H1 (cell line): ENCODE measurements around the gene AVPR2. TPM values are rescaled to one million over a fixed set of nuclear protein-coding genes. Genes with fewer than 3 reads are reported as not detected.

ENCODE experiments used
- CTCF ChIA-PET: fragments of 300-600 bp; sonication (Branson Sonifier 250); formaldehyde crosslinking; loops from one replicate; lab custom pipeline; 2021; ENCODE audit not compliant: partially characterized antibody; lab: Charles Lee
- POLR2A ChIA-PET: fragments of 300-600 bp; sonication (Branson Sonifier 250); formaldehyde crosslinking; loops from one replicate; lab custom pipeline; 2021; ENCODE audit warnings: inconsistent platforms; ENCODE audit not compliant: partially characterized antibody; lab: Charles Lee
- DNase-seq, 2 experiments: peaks; one replicate each; pipeline versions ENCODE4 v3.0.0 to v3.0.0-alpha.2; 2010 to 2022; ENCODE audit warnings: low spot score in 2 of 2, low read depth in 1 of 2, mixed read lengths in 1 of 2
- FAIRE-seq: peaks from 2 replicates; lab custom pipeline; 2011; peaks lifted over from hg19 to GRCh38; lab: Jason Lieb, UNC
- H2AFZ ChIP-seq: 2 replicates; pipeline ENCODE4 v1.8.1; 2012; ENCODE audit warnings: low read length, inconsistent platforms
- H2AK5ac ChIP-seq: 2 replicates; pipeline ENCODE4 v1.6.1; 2013; ENCODE audit warnings: low read depth, low read length
- H2BK120ac ChIP-seq: replicated peaks from 2 replicates; pipeline ENCODE3; 2013; ENCODE audit warnings: low read depth, low read length, inconsistent platforms
- H2BK12ac ChIP-seq: 2 replicates; pipeline ENCODE4 v1.6.1; 2013; ENCODE audit warnings: low read depth, low read length
- H2BK15ac ChIP-seq: 2 replicates; pipeline ENCODE4 v1.6.1; 2013; ENCODE audit warnings: low read length
- H2BK20ac ChIP-seq: 2 replicates; pipeline ENCODE4 v1.6.1; 2013; ENCODE audit warnings: low read length
- H2BK5ac ChIP-seq: 2 replicates; pipeline ENCODE4 v1.6.1; 2013; ENCODE audit warnings: low read depth, low read length
- H3K14ac ChIP-seq: 2 replicates; pipeline ENCODE4 v1.6.1; 2013; ENCODE audit warnings: inconsistent platforms; ENCODE audit not compliant: insufficient read length
- H3K18ac ChIP-seq: 2 replicates; pipeline ENCODE4 v1.6.1; 2013; ENCODE audit warnings: low read length; ENCODE audit errors: extremely low read depth
- H3K23ac ChIP-seq: 2 replicates; pipeline ENCODE4 v1.6.1; 2013; ENCODE audit warnings: inconsistent platforms; ENCODE audit not compliant: insufficient read length
- H3K23me2 ChIP-seq: 2 replicates; pipeline ENCODE4 v1.6.1; 2013; ENCODE audit warnings: low read depth, low read length
- H3K27ac ChIP-seq: 2 replicates; pipeline ENCODE4 v1.6.1; 2011; ENCODE audit warnings: low read depth, low read length, inconsistent platforms
- H3K27me3 ChIP-seq, 4 experiments: replicated peaks in 1 of 4; 1 replicate in 1 of 4; 2 replicates in 3 of 4; pipeline versions ENCODE4 v1.6.1 to v1.8.1; 2011 to 2013; ENCODE audit warnings: low read length in 3 of 4, mild to moderate bottlenecking in 3 of 4, inconsistent platforms in 2 of 4, mixed read lengths in 2 of 4, moderate library complexity in 1 of 4; ENCODE audit not compliant: control insufficient read depth in 3 of 4, insufficient read depth in 3 of 4; ENCODE audit errors: extremely low read depth in 1 of 4
- H3K36me3 ChIP-seq, 4 experiments: 2 replicates each; pipeline versions ENCODE4 v1.6.1 to v1.8.1; 2011 to 2013; ENCODE audit warnings: mild to moderate bottlenecking in 4 of 4, low read length in 3 of 4, moderate library complexity in 2 of 4, control low read depth in 1 of 4, inconsistent platforms in 1 of 4; ENCODE audit not compliant: insufficient read depth in 4 of 4, control insufficient read depth in 2 of 4
- H3K4ac ChIP-seq: replicated peaks from 2 replicates; pipeline ENCODE3; 2013; ENCODE audit warnings: low read length, low read depth, mixed read lengths, inconsistent platforms; ENCODE audit not compliant: insufficient read length
- H3K4me1 ChIP-seq, 4 experiments: replicated peaks in 1 of 4; 1 replicate in 1 of 4; 2 replicates in 3 of 4; pipeline versions ENCODE4 v1.6.1 to v1.8.1; 2011 to 2013; ENCODE audit warnings: low read length in 3 of 4, inconsistent platforms in 2 of 4, mixed read lengths in 1 of 4; ENCODE audit not compliant: insufficient read depth in 4 of 4, control insufficient read depth in 3 of 4
- H3K4me2 ChIP-seq, 2 experiments: 2 replicates each; pipeline versions ENCODE4 v1.6.1 to v1.8.1; 2011 to 2013; ENCODE audit warnings: low read depth in 2 of 2, low read length in 2 of 2, control low read depth in 1 of 2, inconsistent platforms in 1 of 2, mild to moderate bottlenecking in 1 of 2; ENCODE audit not compliant: insufficient read depth in 1 of 2
- H3K4me3 ChIP-seq, 4 experiments: fragments of 200-600, 300-600 bp in 1 of 4; sonication (generic), shearing (Covaris generic), sonication (Bioruptor Twin) in 1 of 4; 2 replicates each; pipeline versions ENCODE4 v1.5.1 to v1.8.1; 2011 to 2016; ENCODE audit warnings: low read length in 4 of 4, low read depth in 3 of 4, control low read depth in 2 of 4, inconsistent platforms in 2 of 4, mild to moderate bottlenecking in 2 of 4, mixed read lengths in 1 of 4, moderate library complexity in 1 of 4; ENCODE audit not compliant: insufficient read depth in 2 of 4; ENCODE audit errors: extremely low read depth in 1 of 4
- H3K56ac ChIP-seq: replicated peaks from 2 replicates; pipeline ENCODE3; 2013; ENCODE audit warnings: low read depth, mild to moderate bottlenecking, mixed read lengths, low read length, inconsistent platforms; ENCODE audit not compliant: insufficient read length
- H3K79me1 ChIP-seq: 2 replicates; pipeline ENCODE4 v1.6.1; 2013; ENCODE audit warnings: low read depth, low read length, control low read depth
- H3K79me2 ChIP-seq, 2 experiments: 2 replicates each; pipeline versions ENCODE4 v1.6.1 to v1.8.1; 2012 to 2013; ENCODE audit warnings: low read length in 2 of 2, mild to moderate bottlenecking in 2 of 2, inconsistent platforms in 1 of 2; ENCODE audit not compliant: insufficient read depth in 2 of 2, control insufficient read depth in 1 of 2
- H3K9ac ChIP-seq, 4 experiments: replicated peaks in 1 of 4; 1 replicate in 1 of 4; 2 replicates in 3 of 4; pipeline versions ENCODE4 v1.6.1 to v1.8.1; 2011 to 2013; ENCODE audit warnings: low read depth in 3 of 4, low read length in 3 of 4, control low read depth in 2 of 4, mild to moderate bottlenecking in 2 of 4, moderate library complexity in 2 of 4, inconsistent platforms in 1 of 4; ENCODE audit errors: extremely low read depth in 1 of 4
- H3K9me3 ChIP-seq, 2 experiments: 2 replicates each; pipeline versions ENCODE4 v1.6.1 to v1.8.1; 2012 to 2013; ENCODE audit warnings: mild to moderate bottlenecking in 2 of 2, moderate library complexity in 2 of 2, control low read depth in 1 of 2, inconsistent platforms in 1 of 2, low read depth in 1 of 2, low read length in 1 of 2, mixed read lengths in 1 of 2; ENCODE audit not compliant: insufficient read depth in 2 of 2
- H4K20me1 ChIP-seq, 2 experiments: replicated peaks in 1 of 2; 2 replicates each; pipeline versions ENCODE3 to v1.8.1; 2011 to 2013; ENCODE audit warnings: inconsistent platforms in 2 of 2, low read length in 2 of 2, mild to moderate bottlenecking in 1 of 2; ENCODE audit not compliant: insufficient read depth in 2 of 2, control insufficient read depth in 1 of 2
- H4K5ac ChIP-seq: 2 replicates; pipeline ENCODE4 v1.6.1; 2013; ENCODE audit warnings: low read length, low read depth, mixed read lengths, inconsistent platforms; ENCODE audit not compliant: insufficient read length
- H4K8ac ChIP-seq: 2 replicates; pipeline ENCODE4 v1.8.0; 2013; ENCODE audit warnings: mild to moderate bottlenecking, moderate library complexity, low read length, inconsistent platforms; ENCODE audit not compliant: insufficient read depth; ENCODE audit errors: extremely low read depth
- H4K91ac ChIP-seq: replicated peaks from 2 replicates; pipeline ENCODE3; 2013; ENCODE audit warnings: low read length, mixed read lengths, inconsistent platforms; ENCODE audit not compliant: insufficient read length
- CTCF ChIP-seq, 3 experiments: IDR thresholded peaks; 1 replicate in 2 of 3; 2 replicates in 1 of 3; pipeline versions ENCODE4 v1.5.1 to v1.6.1; 2011; ENCODE audit warnings: low read length in 3 of 3, mild to moderate bottlenecking in 3 of 3, inconsistent platforms in 2 of 3, low read depth in 1 of 3, moderate library complexity in 1 of 3; ENCODE audit not compliant: insufficient read depth in 1 of 3; ENCODE audit errors: control extremely low read depth in 1 of 3
- USF2 ChIP-seq: IDR thresholded peaks from 2 replicates; pipeline ENCODE4 v1.6.1; 2011; ENCODE audit warnings: low read length, improper control_type of control experiment
- WGBS, 2 experiments: shearing (Covaris generic) in 1 of 2; methylation state at CpG; one replicate each; pipeline versions ENCODE4 v1.1.6 to v1.1.7; 2013 to 2015; ENCODE audit warnings: low lambda C conversion rate in 2 of 2, mixed read lengths in 2 of 2, inconsistent platforms in 1 of 2, low coverage in 1 of 2, missing lambda C conversion rate in 1 of 2; ENCODE audit not compliant: insufficient replicate concordance in 2 of 2, insufficient coverage in 1 of 2, insufficient read length in 1 of 2; ENCODE audit errors: extremely low coverage in 1 of 2, missing lambda C conversion rate in 1 of 2; 5-methylcytosine and 5-hydroxymethylcytosine counted together
- polyA plus RNA-seq, 7 experiments: library from polyadenylated mRNA; depleted of rRNA in 3 of 7; stranded (reverse) in 5 of 7; unstranded in 2 of 7; fragments of >200 nt in 5 of 7; fragments of 200-250 nt in 2 of 7; gene quantifications; 1 replicate in 5 of 7; 2 replicates in 1 of 7; 4 replicates in 1 of 7; pipeline versions ENCODE4 v1.2.1 to v1.2.3, GENCODE V29; 2011 to 2013; ENCODE audit warnings: missing spikeins in 2 of 7, mixed read lengths in 2 of 7
- total RNA-seq: library from RNA; stranded (reverse); fragmentation: NEBNext Ultra II Directional; extraction: Animal tissue kit (Norgen Biotek cat#: 25700); gene quantifications from 2 replicates; pipeline ENCODE4 v1.2.1, GENCODE V29; 2021

Gene AVPR2
- total and polyA plus RNA-seq, 2 of the 8 experiments (the other 6 are each of a cell fraction or from before 2014, with no cell fraction given) = 0.09 TPM; not detected in 1

GRCh38 chrX:153944140-153944799 is 39.8 kb downstream of the AVPR2 start, which contains the start of gene RENBP:
Gene RENBP, minus strand, starts transcription at chrX:153944643. Its CDS starts 33 bp downstream, at chrX:153944610.
- H3K27me3 ChIP-seq = no peaks in the 10 kb centered on the region
- peaks cover 4 to 16% (median 7%) of the 10 kb centered on the region in 4 experiments; a peak in 6 of 7 replicates for H3K4me1 ChIP-seq
- no peak within 1 kb of the TSS for H2AFZ ChIP-seq
- H2BK120ac ChIP-seq = no peak within 1 kb of the TSS
- H3K4ac ChIP-seq = peak within 1 kb of the TSS; percentile 53
- H3K18ac ChIP-seq = no peak within 1 kb of the TSS; the same call in 1 of the 2 replicates
- H3K23me2 ChIP-seq = no peaks in the 10 kb centered on the region
- no peaks in the 10 kb centered on the region for H3K9me3 ChIP-seq
- H2BK15ac ChIP-seq = peak within 1 kb of the TSS; percentile 72; the same call in 1 of the 2 replicates
- H4K8ac ChIP-seq = no peak within 1 kb of the TSS; the same call in 1 of the 2 replicates
- H3K36me3 ChIP-seq = peaks cover 0 to 3% (median under 1%) of the 10 kb centered on the region in 4 experiments; a peak in 1 of 8 replicates
- peak within 1 kb of the TSS; percentile 82; the same call in 1 of the 2 replicates for H2AK5ac ChIP-seq
- WGBS, 2 experiments = 0% methylated on average over 2 of the region's 31 CpGs; no CpG with 5 or more reads in 1 of the 2 experiments
- no peak within 1 kb of the TSS; the same call in 1 of the 2 replicates for H3K27ac ChIP-seq
- no peaks in the 10 kb centered on the region for H3K79me1 ChIP-seq
- peak within 1 kb of the TSS; percentile 51 to 57 for H3K4me2 ChIP-seq
- H3K14ac ChIP-seq = no peak within 1 kb of the TSS
- no peak for FAIRE-seq
- peak within 1 kb of the TSS in 2 of 4 experiments; percentile 21 to 51; a peak in 3 of 8 replicates for H3K4me3 ChIP-seq
- H2BK20ac ChIP-seq = no peak within 1 kb of the TSS
- peak within 1 kb of the TSS; percentile 50; the same call in 1 of the 2 replicates for H2BK12ac ChIP-seq
- H3K23ac ChIP-seq = no peak within 1 kb of the TSS
- peak within 1 kb of the TSS; percentile 40 for H4K91ac ChIP-seq
- peaks cover 0 to 1% of the 10 kb centered on the region in 2 experiments for H4K20me1 ChIP-seq
- DNase-seq = no peak
- no peak within 1 kb of the TSS for H3K56ac ChIP-seq
- CTCF ChIA-PET = interaction anchor here (0.9 to 11.1 kb wide), 3 partner anchors 9 to 22 kb away, joined by 3 to 272 read pairs (median 102); partner anchors contain the start of genes ARHGAP4, HCFC1 and NAA10
- POLR2A ChIA-PET = interaction anchor here (0.7 to 18.9 kb wide), 7 partner anchors 10 to 116 kb away, joined by 3 to 231 read pairs (median 3); partner anchors contain the start of genes ARHGAP4, HCFC1 and NAA10
- no peak within 1 kb of the TSS for H4K5ac ChIP-seq
- no peaks in the 10 kb centered on the region for H3K79me2 ChIP-seq
- H3K9ac ChIP-seq = peak within 1 kb of the TSS in 1 of 4 experiments; percentile 37; a peak in 1 of 7 replicates
- 0 out of 2 replicates have a peak within 1 kb of the TSS, but pooled peaks have one; percentile 52 for H2BK5ac ChIP-seq
- TF ChIP-seq USF2 = peak; percentile 49; the same call in 1 of the 2 replicates
- TF ChIP-seq CTCF (IDR thresholded peaks at IDR 0.05; ENCODE audit: control extremely low read depth in 1 of 3, insufficient read depth in 1 of 3, low read depth in 1 of 3, low read length in 3 of 3) = no peak
